SHP77 treated with DMSO at 0.1 percent for 48 hours (cell line): ENCODE results near the gene TNNT1.
"Not testable (repeated sequence)": the region's sequence is repeated elsewhere in the genome, so short reads cannot be mapped to it uniquely, and the experiment has no call there.

ENCODE experiments used
- DNase-seq: peaks from one replicate; lab custom pipeline; 2025; lab: John Stamatoyannopoulos, UW

The TNNT1 gene

GRCh38 chr19:55109527-55110291 is 39.3 kb downstream of the TNNT1 start:
- no peak for DNase-seq

GRCh38 chr19:55107252-55107651 is 41.8 kb downstream of the TNNT1 start:
- not testable (repeated sequence) for DNase-seq

- DNase-seq: no peak
Observed at GRCh38 chr19:55106591-55106990, 42.4 kb downstream of the TNNT1 start.

GRCh38 chr19:55105237-55105636 is 43.8 kb downstream of the TNNT1 start:
- no peak for DNase-seq

- DNase-seq: no peak
Observed at GRCh38 chr19:55103190-55103589, 45.8 kb downstream of the TNNT1 start.

GRCh38 chr19:55101261-55101660 is 47.7 kb downstream of the TNNT1 start:
- DNase-seq: no peak

GRCh38 chr19:55099557-55100506 is 49.2 kb downstream of the TNNT1 start:
- no peak for DNase-seq

GRCh38 chr19:55098716-55099556 is 50.1 kb downstream of the TNNT1 start:
- DNase-seq: no peak

- no peak for DNase-seq
Observed at GRCh38 chr19:55097864-55098715, 50.9 kb downstream of the TNNT1 start.

GRCh38 chr19:55096061-55096701 is 52.8 kb downstream of the TNNT1 start:
- no peak for DNase-seq

- DNase-seq: no peak
Observed at GRCh38 chr19:55095260-55096060, 53.5 kb downstream of the TNNT1 start.

GRCh38 chr19:55094456-55095259 is 54.3 kb downstream of the TNNT1 start:
- no peak for DNase-seq

- DNase-seq: no peak
Observed at GRCh38 chr19:55092423-55093318, 56.3 kb downstream of the TNNT1 start.

- no peak for DNase-seq
Observed at GRCh38 chr19:55091955-55092354, 57.1 kb downstream of the TNNT1 start.

GRCh38 chr19:55091126-55091910 is 57.7 kb downstream of the TNNT1 start:
- no peak for DNase-seq

GRCh38 chr19:55090564-55090963 is 58.4 kb downstream of the TNNT1 start:
- no peak for DNase-seq

GRCh38 chr19:55089342-55089944 is 59.6 kb downstream of the TNNT1 start:
- no peak for DNase-seq
